HG03457 (cell line): Measurements from ENCODE around the gene PAPSS2.
"Not testable (repeated sequence)": the region's sequence is repeated elsewhere in the genome, so short reads cannot be mapped to it uniquely, and the experiment has no call there.

Experiments
- ATAC-seq: cut with Tn5 transposase; IDR thresholded peaks from one replicate; pipeline ENCODE4 v1.9.1; 2021; ENCODE audit warnings: moderate number of reproducible peaks; ENCODE audit not compliant: unreplicated experiment

Gene PAPSS2

GRCh38 chr10:87702260-87702972 is 42.7 kb downstream of the PAPSS2 start:
- ATAC-seq, result no peak

- no peak for ATAC-seq
These were observed 43.3 kb downstream of the PAPSS2 start for GRCh38 chr10:87702973-87703294.

GRCh38 chr10:87703771-87704170 is 44.1 kb downstream of the PAPSS2 start:
- no peak for ATAC-seq

DNA sequence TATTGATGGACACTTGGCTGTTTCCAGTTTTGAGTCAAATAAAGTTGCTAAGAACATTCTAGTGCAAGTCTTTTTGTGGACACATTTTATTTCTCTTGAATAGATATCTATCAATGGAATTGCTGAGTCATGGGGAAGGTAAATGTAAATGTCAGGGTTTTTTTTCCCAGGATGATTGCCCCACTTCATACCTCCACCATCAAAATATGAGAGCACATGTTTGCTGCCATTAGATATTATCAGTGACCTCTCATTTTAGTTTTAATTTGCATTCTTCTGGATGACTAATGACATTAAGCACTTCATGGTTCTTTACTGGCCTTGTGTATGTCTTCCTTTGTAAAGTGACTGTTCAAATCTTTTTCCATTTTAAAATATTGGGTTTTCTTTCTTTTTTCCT is 45.7 kb downstream of the PAPSS2 start:
- ATAC-seq, result no peak

DNA sequence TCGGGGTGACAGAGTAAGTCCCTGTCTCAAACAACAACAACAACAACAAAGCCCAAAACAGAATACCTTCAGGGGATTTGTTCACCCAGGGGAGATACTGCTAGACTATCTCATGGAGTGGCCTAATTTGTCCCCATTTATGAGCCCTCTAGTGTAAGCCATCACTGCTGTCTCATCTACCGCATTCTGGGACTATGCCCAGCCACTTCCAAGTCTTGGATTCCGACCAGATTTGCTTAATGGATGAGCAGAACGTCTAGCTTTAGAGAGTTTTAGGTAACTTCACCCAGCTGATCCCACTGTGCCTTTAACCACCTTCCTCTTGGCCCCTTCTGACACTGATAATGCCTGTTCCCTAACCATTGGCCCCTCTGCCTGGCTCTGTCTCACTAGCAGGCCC is 47.1 kb downstream of the PAPSS2 start:
- ATAC-seq, result no peak

DNA sequence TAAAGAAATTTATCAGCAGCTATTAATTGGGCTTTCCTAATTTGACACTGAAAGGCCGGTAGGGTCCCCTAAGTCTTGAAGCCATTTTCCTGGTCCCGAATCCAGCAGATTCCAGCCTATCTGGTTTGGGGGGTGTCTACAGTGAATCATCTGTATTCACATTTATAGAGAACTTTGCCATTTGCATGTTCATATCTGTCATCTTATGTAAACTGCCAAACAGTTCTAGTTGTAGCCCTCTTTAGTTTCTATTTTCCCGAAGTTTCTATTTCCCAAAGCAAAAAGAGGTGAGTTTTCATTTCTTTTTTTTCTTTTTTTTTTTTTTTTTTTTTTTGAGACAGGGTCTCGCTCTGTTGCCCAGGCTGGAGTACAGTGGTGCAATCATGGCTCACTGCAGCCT is 47.6 kb downstream of the PAPSS2 start:
- ATAC-seq, result no peak

- no peak for ATAC-seq
These were observed 53.4 kb downstream of the PAPSS2 start for GRCh38 chr10:87712913-87713616.

DNA sequence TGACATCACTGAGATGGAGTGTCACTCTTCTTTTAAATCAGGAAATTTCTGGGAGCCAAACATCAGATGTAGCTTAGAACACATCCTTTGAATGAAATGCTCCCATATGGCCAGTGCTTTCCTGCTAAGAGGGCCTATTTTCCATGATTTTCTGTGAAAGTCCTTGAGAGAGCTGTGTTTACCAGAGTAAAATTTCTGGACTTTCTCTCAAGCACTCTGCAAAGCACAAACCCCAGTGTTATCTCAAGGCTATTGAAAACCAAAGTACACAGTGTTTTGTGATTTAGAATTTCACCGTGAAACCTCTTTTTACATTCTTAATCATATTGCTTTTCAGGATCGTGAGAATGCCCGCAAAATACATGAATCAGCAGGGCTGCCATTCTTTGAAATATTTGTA is 54.0 kb downstream of the PAPSS2 start:
- no peak for ATAC-seq

DNA sequence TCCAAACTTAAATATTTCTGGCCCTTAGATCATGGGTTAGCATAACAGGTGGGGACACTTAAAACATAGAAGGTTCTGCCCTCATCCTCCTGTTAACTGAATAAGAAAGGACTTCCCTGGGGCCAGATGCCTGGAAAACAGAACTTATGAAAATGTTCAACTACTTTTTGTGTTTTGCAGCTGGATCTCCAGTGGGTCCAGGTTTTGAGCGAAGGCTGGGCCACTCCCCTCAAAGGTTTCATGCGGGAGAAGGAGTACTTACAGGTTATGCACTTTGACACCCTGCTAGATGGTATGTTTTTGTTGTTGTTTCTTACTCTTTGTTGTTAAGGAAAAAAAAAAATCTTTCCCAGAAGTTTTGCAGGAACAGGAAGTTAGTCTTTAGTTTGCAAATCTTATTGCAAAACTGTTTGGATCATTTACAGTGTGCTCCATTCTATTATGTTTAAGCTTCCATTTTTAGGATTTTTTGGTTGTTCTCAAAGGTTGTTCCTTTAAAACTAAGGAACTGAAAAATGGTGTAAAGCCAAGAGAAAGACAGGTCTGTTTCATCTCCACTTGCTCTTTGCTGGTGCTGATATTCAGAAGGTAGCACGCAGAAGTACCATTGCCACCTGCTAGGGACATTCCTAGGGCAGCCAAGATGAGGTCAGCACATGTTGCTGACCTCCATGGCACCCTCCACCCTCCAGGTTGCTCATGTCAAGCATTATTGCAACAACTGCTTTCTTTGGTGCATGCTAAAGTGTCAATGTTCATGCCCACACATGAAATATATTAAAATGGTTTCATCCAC is 56.1 kb downstream of the PAPSS2 start:
- ATAC-seq, result no peak

DNA sequence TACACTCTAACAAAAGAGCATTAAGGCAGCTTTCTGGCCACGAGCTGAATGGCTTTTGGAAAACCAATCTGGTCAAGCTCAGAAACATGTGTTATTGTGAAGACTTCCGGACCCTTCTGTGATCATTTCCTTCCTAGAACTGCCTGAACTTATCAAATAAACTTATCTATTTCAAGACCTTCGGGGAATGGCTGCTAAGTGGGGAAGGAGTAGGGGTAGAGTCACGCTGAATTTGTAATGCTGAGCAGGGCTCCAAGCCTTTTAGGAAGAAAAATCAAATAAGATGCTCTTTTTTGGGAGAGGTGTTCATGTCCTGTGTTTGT is 56.6 kb downstream of the PAPSS2 start:
- no peak for ATAC-seq

DNA sequence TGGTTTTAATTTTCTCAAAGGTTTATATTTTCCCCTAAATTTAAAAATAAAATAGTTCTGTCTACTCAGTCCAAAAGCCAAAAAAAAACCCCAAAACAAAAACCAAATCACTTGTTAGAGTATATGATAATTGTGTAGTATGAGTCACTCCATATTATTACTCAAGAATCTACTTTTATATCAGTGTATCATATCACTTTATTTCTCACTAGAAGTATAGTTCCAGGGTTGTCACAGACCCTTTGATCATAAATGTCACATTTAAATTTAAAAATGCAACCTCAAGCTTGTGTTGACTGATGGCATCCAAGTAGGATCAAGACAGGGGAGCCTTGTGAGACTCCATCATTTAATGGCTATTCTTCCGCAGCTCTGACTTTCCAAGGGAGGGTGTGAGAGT is 61.0 kb downstream of the PAPSS2 start:
- no peak for ATAC-seq

- no peak for ATAC-seq
These were observed 62.1 kb downstream of the PAPSS2 start for GRCh38 chr10:87721781-87722180.

DNA sequence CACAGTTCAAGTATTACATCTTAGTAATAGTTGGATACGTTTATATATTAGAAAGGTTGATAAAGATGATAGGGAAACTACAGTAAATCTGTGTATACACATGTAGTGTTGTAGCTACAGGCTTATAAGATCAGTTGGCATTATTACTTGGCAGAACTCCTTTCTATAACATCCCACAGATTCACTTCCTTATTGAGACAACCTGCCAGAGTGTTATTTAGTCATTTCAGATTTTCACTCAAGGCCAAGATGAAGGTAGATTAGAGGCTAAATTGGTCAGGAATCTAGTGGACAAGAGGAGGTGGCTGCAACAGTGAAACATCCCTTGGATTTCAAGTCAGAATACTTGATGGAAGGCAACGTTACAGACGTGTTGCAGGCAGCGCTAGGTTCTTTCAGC is 63.0 kb downstream of the PAPSS2 start:
- ATAC-seq, result no peak

GRCh38 chr10:87723500-87723899 is 63.8 kb downstream of the PAPSS2 start:
- ATAC-seq, result no peak

DNA sequence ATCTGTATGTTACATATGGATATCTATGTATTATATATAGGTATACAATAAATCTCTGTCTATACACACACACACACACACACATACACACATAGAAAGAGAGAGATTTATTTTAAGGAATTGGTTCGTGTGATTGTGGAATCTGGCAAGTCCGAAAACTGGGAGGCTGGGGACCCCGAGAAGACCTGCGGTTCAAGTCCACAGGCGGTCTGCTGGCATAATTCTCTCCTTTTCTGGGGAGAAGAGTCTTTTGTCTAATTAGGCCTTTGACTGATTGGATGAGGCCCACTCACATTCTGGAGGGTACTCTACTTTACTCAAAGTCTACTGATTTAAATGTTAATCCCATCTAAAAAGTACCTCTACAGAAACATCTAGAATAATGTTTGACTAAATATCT is 65.1 kb downstream of the PAPSS2 start:
- no peak for ATAC-seq

DNA sequence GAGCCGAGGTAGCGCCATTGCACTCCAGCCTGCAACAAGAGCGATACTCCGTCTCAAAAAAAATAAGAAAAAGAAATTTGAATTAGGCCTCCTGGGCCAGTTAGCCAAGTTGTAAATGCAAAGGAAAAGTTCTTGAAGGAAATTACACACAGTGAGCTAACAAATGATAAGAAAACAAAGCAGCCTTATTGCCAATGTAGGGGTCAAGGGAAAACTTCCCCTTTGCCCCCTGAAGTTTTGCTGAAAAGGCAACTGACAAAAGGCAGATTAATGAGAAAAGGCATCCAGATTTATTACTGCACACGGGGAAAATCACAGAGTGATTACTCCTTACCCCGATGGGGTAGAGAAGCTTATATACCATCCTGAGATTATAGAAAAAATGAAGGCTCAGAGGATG is 70.3 kb downstream of the PAPSS2 start:
- ATAC-seq, result no peak

DNA sequence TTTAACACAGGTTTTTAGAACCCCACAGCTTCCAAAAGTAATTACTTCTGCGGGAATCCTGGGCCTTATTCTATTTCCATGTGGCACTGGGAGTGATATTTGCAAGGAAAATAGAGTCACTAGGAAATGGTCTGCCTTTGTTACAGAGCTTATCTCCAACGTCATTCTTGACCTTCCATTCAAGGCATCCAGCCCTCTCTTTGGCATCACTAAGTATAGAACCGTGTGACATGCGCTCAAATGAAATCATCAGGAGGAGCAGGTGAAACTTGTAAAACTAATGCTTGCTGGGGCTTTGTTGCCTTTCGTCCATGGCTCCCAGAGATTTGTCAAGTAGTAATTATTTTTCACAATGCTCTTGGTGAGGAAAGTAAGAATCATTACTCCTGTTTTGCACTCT is 73.4 kb downstream of the PAPSS2 start:
- no peak for ATAC-seq

GRCh38 chr10:87734987-87735827 is 75.5 kb downstream of the PAPSS2 start:
- ATAC-seq, result no peak

DNA sequence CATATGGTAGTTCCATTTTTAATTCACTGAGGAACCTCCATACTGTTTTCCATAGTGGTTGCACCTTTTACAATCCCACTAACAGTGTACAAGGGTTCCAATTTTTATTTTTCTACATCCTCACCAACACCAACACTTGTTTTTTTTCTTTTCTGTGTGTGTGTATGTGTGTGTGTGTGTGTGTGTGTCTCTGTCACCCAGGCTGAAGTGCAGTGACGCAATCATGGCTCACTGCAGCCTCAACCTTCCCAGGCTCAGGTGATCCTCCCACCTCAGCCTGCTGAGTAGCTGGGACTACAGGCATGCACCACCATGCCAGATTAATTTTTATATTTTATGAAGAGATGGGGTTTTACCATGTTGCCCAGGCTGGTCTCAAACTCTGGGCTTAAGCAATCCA is 78.6 kb downstream of the PAPSS2 start:
- ATAC-seq, result not testable (repeated sequence)

- ATAC-seq, result no peak
These were observed 80.0 kb downstream of the PAPSS2 start for GRCh38 chr10:87739703-87740102.

DNA sequence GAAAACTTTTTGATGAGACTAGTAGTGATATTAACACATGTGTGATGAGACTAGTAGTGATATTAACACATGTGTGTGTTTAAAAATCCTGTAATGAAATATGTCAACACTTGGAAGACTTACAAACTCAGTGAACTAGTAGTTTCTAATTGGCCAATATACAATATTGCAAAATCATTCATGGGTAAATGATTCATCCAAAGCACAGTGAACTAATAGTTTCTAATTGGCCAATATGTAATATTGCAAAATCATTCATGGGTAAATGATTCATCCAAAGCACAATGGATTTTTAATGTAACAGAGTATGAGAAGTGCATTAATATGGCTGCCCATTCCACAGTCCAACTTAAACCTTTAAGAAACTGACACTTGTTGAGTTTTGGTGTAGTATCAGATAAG is 80.6 kb downstream of the PAPSS2 start:
- no peak for ATAC-seq
